ENCODE data around the gene LATS2.

Gene LATS2

DNA sequence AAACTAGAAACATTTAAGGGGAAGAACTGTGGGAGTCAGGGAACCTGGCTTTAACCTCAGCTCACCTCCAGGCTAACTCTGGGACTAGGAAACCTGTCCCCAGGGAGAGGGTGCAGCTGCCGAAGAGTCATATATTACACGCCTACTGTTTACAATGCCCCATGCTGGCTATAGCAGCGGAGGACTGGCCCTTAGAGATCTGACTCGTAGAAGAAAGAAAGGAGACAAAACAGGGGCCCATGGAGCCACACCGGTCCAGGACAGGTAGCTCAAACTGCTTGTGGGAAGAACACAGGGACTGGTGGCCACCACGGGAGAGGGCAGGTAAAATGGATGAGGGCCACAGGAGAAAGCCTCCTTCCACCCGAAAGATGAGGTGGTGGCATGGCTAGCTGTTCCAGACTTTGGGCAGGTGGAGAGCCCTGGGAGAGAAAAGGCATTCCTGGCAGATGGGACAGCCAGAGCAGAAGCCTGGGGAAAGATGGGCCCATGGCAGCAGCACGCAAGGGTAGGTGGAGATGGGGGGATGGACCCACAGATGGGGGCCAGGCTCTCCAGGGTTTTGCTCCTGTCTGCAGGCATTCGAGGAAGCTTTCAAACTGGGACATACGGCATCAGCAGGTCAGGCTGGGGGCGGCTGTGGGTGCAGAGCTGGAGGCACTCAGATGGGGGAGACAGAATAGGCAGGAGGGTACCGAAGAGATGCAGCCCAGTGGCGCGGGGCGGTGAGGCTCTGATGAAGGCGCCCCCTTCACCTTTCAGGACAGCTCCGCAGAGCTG, 69.5 kb downstream of the LATS2 start:
- Histone ChIP-seq H3K4me1 (ENCODE audit: control insufficient read depth, insufficient read depth, low read length) (no peaks in the 10 kb centered on the region), H3K36me3 (ENCODE audit: control insufficient read depth, insufficient read depth, low read length) (no peaks in the 10 kb centered on the region), H3K27me3 (ENCODE audit: control insufficient read depth, insufficient read depth, low read length) (no peaks in the 10 kb centered on the region), H3K9ac (ENCODE audit: low read length) (no peak overlapping the region), H3K9me3 (ENCODE audit: control insufficient read depth, low read length) (no peaks in the 10 kb centered on the region), H3K4me3 (ENCODE audit: low read length) (no peak overlapping the region)

DNA sequence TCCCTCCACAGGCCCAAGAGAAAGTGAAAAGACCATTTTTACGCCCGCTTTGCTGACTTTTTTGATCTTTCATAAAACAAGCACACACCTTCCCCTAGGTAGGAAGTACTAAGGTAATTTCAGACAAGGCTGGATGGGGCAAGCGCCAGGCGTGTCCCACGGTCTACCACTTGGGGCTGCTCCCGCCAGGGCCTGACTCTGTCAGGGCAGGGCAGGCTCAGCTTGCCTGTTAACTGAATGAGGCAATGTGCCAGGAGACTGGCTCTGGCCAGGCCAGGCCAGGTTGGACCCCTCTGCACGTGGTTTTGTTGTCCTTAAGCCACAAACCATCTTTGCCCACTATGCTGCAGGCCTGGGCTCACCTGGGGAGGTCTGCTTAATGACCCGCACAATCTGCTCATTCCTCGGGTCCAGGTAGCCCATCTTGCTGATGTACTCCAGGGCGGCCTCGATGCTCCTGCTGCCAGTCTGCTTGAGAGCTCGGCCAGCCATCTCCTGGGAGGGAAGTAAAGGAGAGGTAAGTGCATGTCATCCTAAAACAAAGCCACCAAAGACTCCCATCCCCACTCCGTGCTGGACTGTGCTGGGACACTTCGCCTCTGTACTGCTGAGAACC, 70.4 kb downstream of the LATS2 start:
- Histone ChIP-seq H3K9ac (ENCODE audit: low read length) (no peak overlapping the region), H3K4me1 (ENCODE audit: control insufficient read depth, insufficient read depth, low read length) (no peaks in the 10 kb centered on the region), H3K4me3 (ENCODE audit: low read length) (no peak overlapping the region), H3K9me3 (ENCODE audit: control insufficient read depth, low read length) (no peaks in the 10 kb centered on the region), H3K27me3 (ENCODE audit: control insufficient read depth, insufficient read depth, low read length) (no peaks in the 10 kb centered on the region), H3K36me3 (ENCODE audit: control insufficient read depth, insufficient read depth, low read length) (peaks cover 4% of the 10 kb centered on the region)

DNA sequence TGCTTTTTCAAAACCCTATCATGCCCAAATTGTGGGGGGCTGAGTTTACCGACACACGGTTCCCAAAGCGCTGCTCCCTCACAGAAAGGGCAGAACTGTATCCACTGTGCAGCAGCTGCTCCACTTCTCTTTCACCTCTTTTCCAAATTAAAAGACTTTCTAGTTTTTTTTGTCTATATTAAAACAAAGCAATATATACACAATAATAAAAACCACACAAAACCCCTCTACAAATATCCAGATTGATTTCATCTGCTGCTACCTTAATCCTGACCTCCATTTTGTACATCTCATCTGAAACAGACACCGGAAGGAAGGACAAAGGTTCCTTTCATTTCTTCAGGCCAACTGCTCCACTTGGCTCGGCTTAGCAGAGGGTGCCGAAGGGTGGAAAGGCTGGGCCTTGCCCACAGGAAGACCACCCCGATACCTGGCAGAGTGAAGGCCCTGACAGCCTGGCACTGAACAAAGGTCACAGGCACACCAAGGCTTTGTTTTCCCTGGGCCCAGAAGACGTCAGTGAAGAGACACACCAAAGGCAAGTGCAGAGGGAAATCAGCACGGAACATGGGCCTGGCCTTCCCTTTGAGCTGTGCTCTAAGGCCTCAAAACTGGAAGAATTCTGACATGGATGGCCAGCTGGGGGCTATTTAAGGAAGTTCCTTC, 71.6 kb downstream of the LATS2 start:
- Histone ChIP-seq H3K36me3 (ENCODE audit: control insufficient read depth, insufficient read depth, low read length) (peaks cover 4% of the 10 kb centered on the region), H3K4me1 (ENCODE audit: control insufficient read depth, insufficient read depth, low read length) (no peaks in the 10 kb centered on the region), H3K9me3 (ENCODE audit: control insufficient read depth, low read length) (no peaks in the 10 kb centered on the region), H3K27me3 (ENCODE audit: control insufficient read depth, insufficient read depth, low read length) (no peaks in the 10 kb centered on the region), H3K9ac (ENCODE audit: low read length) (no peak overlapping the region), H3K4me3 (ENCODE audit: low read length) (no peak overlapping the region)

DNA sequence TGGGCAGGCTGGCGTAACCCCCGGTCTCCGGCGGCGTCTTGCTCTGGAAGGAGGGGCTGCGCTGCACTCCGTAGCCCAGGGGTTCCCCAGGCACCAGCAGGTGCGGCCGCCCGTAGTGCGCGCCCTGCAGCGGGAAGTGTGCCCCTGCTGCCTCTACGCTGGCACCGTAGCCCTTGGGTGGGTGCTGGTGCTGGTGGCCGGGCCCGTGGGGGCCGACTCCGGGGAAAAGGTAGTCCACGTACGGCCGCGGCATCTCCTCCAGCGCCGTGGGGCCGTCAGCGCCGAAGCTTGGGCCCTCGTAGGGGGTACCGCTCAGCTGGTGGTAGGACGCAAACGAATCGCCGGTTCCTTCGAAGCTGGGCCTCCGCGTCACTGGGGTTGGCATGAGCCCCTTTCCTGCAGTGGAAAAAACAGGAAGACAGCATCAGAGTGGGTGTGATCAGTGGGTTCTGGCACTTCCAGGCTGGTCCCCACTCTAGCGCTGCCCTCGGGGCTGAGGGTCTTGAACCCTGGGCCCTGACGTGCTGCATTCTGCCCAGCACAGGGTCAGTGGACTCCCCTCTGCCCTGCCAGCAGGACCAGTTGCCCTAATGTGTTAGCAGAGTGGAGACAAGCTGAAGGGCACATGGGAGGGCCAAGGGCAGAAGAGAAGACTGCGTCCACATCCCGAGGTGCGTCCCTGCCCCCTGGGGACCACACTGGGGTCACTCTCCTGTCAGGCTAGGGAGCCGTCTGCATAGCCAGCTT, 72.3 kb downstream of the LATS2 start:
- no peaks in the 10 kb centered on the region for H3K4me1 ChIP-seq (ENCODE audit: control insufficient read depth, insufficient read depth, low read length)
- no peak overlapping the region for H3K9ac ChIP-seq (ENCODE audit: low read length)
- H3K27me3 ChIP-seq (ENCODE audit: control insufficient read depth, insufficient read depth, low read length): no peaks in the 10 kb centered on the region
- H3K4me3 ChIP-seq (ENCODE audit: low read length): no peak overlapping the region
- peaks cover 4% of the 10 kb centered on the region for H3K36me3 ChIP-seq (ENCODE audit: control insufficient read depth, insufficient read depth, low read length)
- no peaks in the 10 kb centered on the region for H3K9me3 ChIP-seq (ENCODE audit: control insufficient read depth, low read length)

DNA sequence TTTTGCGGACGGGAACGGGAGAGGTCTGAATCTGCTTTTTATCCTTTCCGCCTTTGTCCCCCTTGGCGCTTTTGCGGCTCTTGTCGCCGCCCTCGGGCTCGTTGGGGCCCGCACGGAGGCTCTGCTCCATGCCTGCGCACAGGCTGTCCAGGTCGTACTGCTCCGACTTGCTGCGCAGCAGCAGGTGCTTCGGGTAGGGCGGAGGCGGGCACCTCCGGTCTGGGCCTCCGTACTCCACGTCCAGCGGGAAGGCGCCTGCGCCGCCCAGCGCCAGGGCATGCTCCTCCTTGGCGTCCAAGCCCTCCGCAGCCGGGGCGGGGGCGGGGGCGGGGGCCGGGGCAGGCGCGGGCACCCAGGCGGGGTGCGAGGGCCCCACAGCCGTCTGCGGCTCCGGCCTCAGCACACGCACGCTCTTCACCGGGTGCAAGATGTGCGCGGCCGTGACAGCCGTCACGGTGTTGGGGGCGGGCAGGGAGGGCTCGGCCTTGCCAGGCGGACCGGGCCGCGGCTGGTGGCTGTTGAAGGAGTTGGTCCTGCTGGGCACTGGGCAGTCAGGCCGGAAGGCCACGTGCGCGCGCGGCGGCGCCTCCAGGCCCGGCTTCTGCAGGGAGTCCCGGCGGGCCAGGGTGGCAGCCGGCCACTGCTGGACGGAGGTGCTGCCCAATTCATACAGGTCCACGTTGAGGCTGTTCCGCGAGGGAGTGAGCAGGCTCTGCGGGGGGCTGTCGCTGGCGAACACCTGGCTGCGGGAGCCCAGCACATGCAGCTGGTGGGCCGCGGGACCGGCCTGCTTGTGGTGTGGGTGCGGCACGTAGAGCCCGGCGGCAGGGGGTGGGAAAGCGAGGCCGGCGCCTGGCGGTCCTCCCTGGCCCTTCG, 73.1 kb downstream of the LATS2 start:
- Histone ChIP-seq H3K4me3 (ENCODE audit: low read length) (no peak overlapping the region), H3K4me1 (ENCODE audit: control insufficient read depth, insufficient read depth, low read length) (no peaks in the 10 kb centered on the region), H3K27me3 (ENCODE audit: control insufficient read depth, insufficient read depth, low read length) (no peaks in the 10 kb centered on the region), H3K36me3 (ENCODE audit: control insufficient read depth, insufficient read depth, low read length) (peaks cover 4% of the 10 kb centered on the region), H3K9ac (ENCODE audit: low read length) (no peak overlapping the region), H3K9me3 (ENCODE audit: control insufficient read depth, low read length) (no peaks in the 10 kb centered on the region)

DNA sequence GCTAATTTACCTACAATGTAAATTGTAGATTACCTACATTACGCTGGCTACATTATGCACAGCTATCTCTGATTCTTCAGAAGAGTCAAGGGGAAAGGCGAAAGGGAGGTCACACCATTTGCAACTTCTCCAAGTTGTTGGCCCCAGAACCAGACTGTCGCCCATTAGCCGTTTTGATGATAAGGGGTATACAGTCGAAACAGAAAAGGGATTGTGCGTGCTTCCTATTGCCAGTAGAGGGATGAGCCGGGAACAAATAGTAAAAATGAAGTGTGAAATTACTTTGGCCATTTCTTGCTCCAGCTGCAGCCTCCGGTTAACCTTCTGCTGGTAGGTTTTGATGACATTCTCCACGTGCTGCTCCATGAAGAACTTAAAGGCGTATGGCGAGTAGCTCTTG, 73.8 kb downstream of the LATS2 start:
- Histone ChIP-seq H3K36me3 (ENCODE audit: control insufficient read depth, insufficient read depth, low read length) (peaks cover 4% of the 10 kb centered on the region), H3K9me3 (ENCODE audit: control insufficient read depth, low read length) (no peaks in the 10 kb centered on the region), H3K27me3 (ENCODE audit: control insufficient read depth, insufficient read depth, low read length) (no peaks in the 10 kb centered on the region), H3K4me3 (ENCODE audit: low read length) (no peak overlapping the region), H3K9ac (ENCODE audit: low read length) (no peak overlapping the region), H3K4me1 (ENCODE audit: control insufficient read depth, insufficient read depth, low read length) (no peaks in the 10 kb centered on the region)

DNA sequence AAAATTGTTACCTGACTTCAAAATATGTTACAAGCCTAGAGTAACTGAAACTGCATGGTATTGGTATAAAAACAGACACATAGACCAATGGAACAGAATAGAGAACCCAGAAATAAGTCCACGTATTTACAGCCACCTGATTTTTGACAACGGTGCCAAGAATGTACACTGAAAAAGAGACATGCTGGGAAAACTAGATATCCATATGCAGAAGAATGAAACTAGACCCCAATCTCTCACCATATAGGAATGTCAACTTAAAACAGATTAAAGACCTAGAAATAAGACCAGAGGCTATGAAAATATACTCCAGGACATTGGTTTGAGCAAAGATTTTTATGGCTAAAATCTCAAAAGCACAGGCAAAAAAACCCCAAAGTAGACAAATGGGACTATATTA, 76.5 kb downstream of the LATS2 start:
- Histone ChIP-seq H3K9ac (ENCODE audit: low read length) (no peak overlapping the region), H3K36me3 (ENCODE audit: control insufficient read depth, insufficient read depth, low read length) (peaks cover 11% of the 10 kb centered on the region), H3K4me1 (ENCODE audit: control insufficient read depth, insufficient read depth, low read length) (no peaks in the 10 kb centered on the region), H3K27me3 (ENCODE audit: control insufficient read depth, insufficient read depth, low read length) (no peaks in the 10 kb centered on the region), H3K9me3 (ENCODE audit: control insufficient read depth, low read length) (no peaks in the 10 kb centered on the region), H3K4me3 (ENCODE audit: low read length) (no peak overlapping the region)

DNA sequence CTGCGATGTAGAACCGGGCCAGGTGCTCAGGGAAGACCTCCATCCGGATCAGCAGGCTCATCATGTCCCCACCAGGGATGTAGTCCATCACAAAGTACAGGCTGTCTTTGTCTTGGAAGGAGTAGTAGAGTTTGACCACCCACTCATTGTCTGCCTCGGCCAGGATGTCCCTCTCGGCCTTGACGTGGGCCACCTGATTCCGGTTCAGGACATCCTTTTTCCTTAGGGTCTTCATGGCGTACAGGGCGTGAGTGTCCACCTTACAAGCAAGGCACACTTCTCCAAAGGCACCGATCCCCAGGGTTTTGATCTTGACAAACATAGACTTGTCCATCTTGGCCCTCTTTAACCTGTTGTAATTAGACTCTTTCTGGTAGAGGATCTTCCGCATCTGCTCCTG, 78.0 kb downstream of the LATS2 start:
- Histone ChIP-seq H3K4me1 (ENCODE audit: control insufficient read depth, insufficient read depth, low read length) (no peaks in the 10 kb centered on the region), H3K27me3 (ENCODE audit: control insufficient read depth, insufficient read depth, low read length) (no peaks in the 10 kb centered on the region), H3K9me3 (ENCODE audit: control insufficient read depth, low read length) (no peaks in the 10 kb centered on the region), H3K36me3 (ENCODE audit: control insufficient read depth, insufficient read depth, low read length) (peaks cover 11% of the 10 kb centered on the region), H3K4me3 (ENCODE audit: low read length) (no peak overlapping the region), H3K9ac (ENCODE audit: low read length) (no peak overlapping the region)

DNA sequence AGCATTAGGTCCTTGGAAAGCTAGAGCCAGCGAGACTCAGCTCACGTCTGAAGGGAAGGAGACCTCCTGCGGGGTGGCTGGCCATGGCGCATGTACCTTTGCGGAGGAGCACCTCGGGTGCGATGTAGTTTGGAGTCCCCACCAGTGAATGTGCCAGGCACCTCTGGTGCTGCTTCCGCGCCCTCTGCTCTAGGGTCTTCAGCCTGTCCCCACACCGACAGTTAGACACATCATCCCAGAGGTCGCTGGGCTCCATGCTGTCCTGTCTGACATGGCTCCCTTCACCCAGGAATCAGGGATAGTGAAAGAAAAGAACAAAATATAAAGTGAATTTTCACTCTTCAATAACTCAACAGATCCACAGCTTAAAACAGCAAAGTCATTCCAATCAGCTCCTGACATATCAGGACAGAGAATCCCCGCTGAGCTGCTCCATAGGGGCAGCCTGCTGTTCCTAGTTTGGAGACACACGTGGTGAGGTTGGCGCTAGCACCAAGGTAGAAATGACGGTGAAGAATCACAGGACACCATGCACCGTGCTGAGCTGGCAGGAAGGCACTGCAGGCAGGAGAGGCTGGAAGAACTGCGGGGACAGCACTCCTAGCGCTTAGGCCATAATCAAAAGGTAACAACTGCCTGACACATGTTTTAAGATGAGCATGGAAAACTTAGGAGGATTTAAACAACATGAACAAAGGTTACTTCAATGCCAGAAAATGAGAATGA, 79.9 kb downstream of the LATS2 start:
- peaks cover 10% of the 10 kb centered on the region for H3K36me3 ChIP-seq (ENCODE audit: control insufficient read depth, insufficient read depth, low read length)
- no peaks in the 10 kb centered on the region for H3K27me3 ChIP-seq (ENCODE audit: control insufficient read depth, insufficient read depth, low read length)
- H3K9me3 ChIP-seq (ENCODE audit: control insufficient read depth, low read length): no peaks in the 10 kb centered on the region
- H3K4me3 ChIP-seq (ENCODE audit: low read length): no peak overlapping the region
- no peak overlapping the region for H3K9ac ChIP-seq (ENCODE audit: low read length)
- no peaks in the 10 kb centered on the region for H3K4me1 ChIP-seq (ENCODE audit: control insufficient read depth, insufficient read depth, low read length)

DNA sequence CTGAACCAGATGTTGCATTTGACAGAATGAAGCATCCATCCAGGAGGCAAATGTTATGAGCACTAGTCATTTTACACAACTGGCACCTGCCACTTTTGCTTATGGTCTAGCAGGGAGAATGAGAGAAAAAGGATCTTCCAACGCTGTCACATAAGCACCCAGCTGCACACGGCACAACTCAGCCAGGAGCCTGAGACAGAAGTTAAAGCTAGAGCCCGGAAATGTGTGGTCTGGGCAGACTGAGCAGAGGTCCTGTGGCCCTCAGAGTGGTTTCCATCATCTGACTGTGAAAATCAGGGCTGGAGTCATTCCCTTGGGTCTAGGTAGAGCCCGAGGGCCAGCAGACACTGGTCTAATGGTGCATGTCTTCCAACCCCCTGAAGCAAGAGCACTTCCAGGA, 80.5 kb downstream of the LATS2 start:
- Histone ChIP-seq H3K4me3 (ENCODE audit: low read length) (no peak overlapping the region), H3K4me1 (ENCODE audit: control insufficient read depth, insufficient read depth, low read length) (no peaks in the 10 kb centered on the region), H3K27me3 (ENCODE audit: control insufficient read depth, insufficient read depth, low read length) (no peaks in the 10 kb centered on the region), H3K36me3 (ENCODE audit: control insufficient read depth, insufficient read depth, low read length) (peaks cover 8% of the 10 kb centered on the region), H3K9me3 (ENCODE audit: control insufficient read depth, low read length) (no peaks in the 10 kb centered on the region), H3K9ac (ENCODE audit: low read length) (no peak overlapping the region)

DNA sequence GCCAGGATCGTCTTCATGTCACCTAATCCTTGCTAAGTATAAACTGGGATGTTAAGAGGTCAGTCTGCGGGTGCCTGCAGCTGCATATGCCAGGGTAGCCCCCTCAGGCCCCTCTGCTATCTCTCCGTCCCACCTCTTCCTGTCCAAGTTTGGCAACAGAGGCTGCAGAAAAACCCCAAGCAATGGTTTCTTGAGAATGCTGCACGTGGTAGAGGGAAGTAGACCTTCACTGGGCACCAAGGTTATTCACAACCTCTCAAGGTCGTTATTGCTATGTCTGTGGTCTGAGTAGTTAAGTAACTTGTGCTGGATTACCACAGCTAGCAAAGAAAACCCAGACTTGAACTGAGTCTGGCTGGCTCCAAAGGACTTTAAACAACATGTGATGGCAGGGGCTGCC, 81.0 kb downstream of the LATS2 start:
- Histone ChIP-seq H3K4me1 (ENCODE audit: control insufficient read depth, insufficient read depth, low read length) (no peaks in the 10 kb centered on the region), H3K9ac (ENCODE audit: low read length) (no peak overlapping the region), H3K4me3 (ENCODE audit: low read length) (no peak overlapping the region), H3K27me3 (ENCODE audit: control insufficient read depth, insufficient read depth, low read length) (no peaks in the 10 kb centered on the region), H3K9me3 (ENCODE audit: control insufficient read depth, low read length) (no peaks in the 10 kb centered on the region), H3K36me3 (ENCODE audit: control insufficient read depth, insufficient read depth, low read length) (peaks cover 8% of the 10 kb centered on the region)
